ENCODE measurements around the gene NDST1. TPM values are rescaled to one million over a fixed set of nuclear protein-coding genes. Genes with fewer than 3 reads are reported as not detected.

NDST1 gene
- total RNA-seq, 1 donor from 2014 or later: 321 TPM

GRCh38 chr5:150527038-150527437 lies 19.1 kb downstream of the NDST1 start:
- no peak overlapping the region for H3K4me3 ChIP-seq (ENCODE audit: insufficient read depth, low read depth, low read length)
- H4K20me1 ChIP-seq (ENCODE audit: insufficient read depth, low read length): peaks cover 92% of the 10 kb centered on the region
- H3K9me3 ChIP-seq (ENCODE audit: insufficient read depth, low read depth, low read length): no peaks in the 10 kb centered on the region
- Mint-ChIP-seq H3K4me3 (ENCODE audit: unreplicated experiment) (no peak overlapping the region), H3K36me3 (ENCODE audit: low read depth, unreplicated experiment) (peaks cover 10% of the 10 kb centered on the region), H3K4me1 (ENCODE audit: low read depth, unreplicated experiment) (peaks cover 49% of the 10 kb centered on the region), H3K27ac (ENCODE audit: unreplicated experiment) (peak overlapping the region; percentile 8), H3K9me3 (ENCODE audit: unreplicated experiment) (no peaks in the 10 kb centered on the region), H3K27me3 (ENCODE audit: low read depth, unreplicated experiment) (no peaks in the 10 kb centered on the region)
- TF ChIP-seq EZH2 (IDR thresholded peaks at IDR 0.05; ENCODE audit: insufficient read depth, low read length) (no peak), CTCF (IDR thresholded peaks at IDR 0.05; ENCODE audit: insufficient read depth, low read depth, low read length) (no peak)
- peaks cover 25% of the 10 kb centered on the region for H3K4me1 ChIP-seq (ENCODE audit: insufficient read depth, low read length)
- H3K27ac ChIP-seq (ENCODE audit: low read depth, low read length): no peak overlapping the region
- no peak overlapping the region for H2AFZ ChIP-seq (ENCODE audit: low read depth, low read length)
- peaks cover 96% of the 10 kb centered on the region for H3K79me2 ChIP-seq (ENCODE audit: insufficient read depth, low read length)
- H3K36me3 ChIP-seq (ENCODE audit: insufficient read depth, low read length): peaks cover 19% of the 10 kb centered on the region
- no peak overlapping the region for H3K4me2 ChIP-seq (ENCODE audit: low read length)
- no peak for DNase-seq (ENCODE audit: low read depth)
- H3K27me3 ChIP-seq (ENCODE audit: insufficient read depth, low read length): no peaks in the 10 kb centered on the region
- no peak for FAIRE-seq
- H3K9ac ChIP-seq (ENCODE audit: low read length): no peak overlapping the region

- peaks cover 92% of the 10 kb centered on the region for H4K20me1 ChIP-seq (ENCODE audit: insufficient read depth, low read length)
- H3K27me3 ChIP-seq (ENCODE audit: insufficient read depth, low read length): no peaks in the 10 kb centered on the region
Measured at GRCh38 chr5:150527808-150528207, 19.9 kb downstream of the NDST1 start.

More at GRCh38 chr5:150527808-150528207, 19.9 kb downstream of the NDST1 start:
- Histone ChIP-seq H2AFZ (ENCODE audit: low read depth, low read length) (no peak overlapping the region), H3K79me2 (ENCODE audit: insufficient read depth, low read length) (peaks cover 95% of the 10 kb centered on the region), H3K4me1 (ENCODE audit: insufficient read depth, low read length) (peaks cover 18% of the 10 kb centered on the region), H3K4me3 (ENCODE audit: insufficient read depth, low read depth, low read length) (no peak overlapping the region), H3K27ac (ENCODE audit: low read depth, low read length) (no peak overlapping the region), H3K9ac (ENCODE audit: low read length) (no peak overlapping the region), H3K4me2 (ENCODE audit: low read length) (no peak overlapping the region), H3K36me3 (ENCODE audit: insufficient read depth, low read length) (peaks cover 24% of the 10 kb centered on the region), H3K9me3 (ENCODE audit: insufficient read depth, low read depth, low read length) (no peaks in the 10 kb centered on the region)
- Mint-ChIP-seq H3K36me3 (ENCODE audit: low read depth, unreplicated experiment) (peaks cover 11% of the 10 kb centered on the region), H3K4me3 (ENCODE audit: unreplicated experiment) (no peak overlapping the region), H3K4me1 (ENCODE audit: low read depth, unreplicated experiment) (peaks cover 43% of the 10 kb centered on the region), H3K27ac (ENCODE audit: unreplicated experiment) (no peak overlapping the region), H3K27me3 (ENCODE audit: low read depth, unreplicated experiment) (no peaks in the 10 kb centered on the region), H3K9me3 (ENCODE audit: unreplicated experiment) (no peaks in the 10 kb centered on the region)
- no peak for TF ChIP-seq CTCF (IDR thresholded peaks at IDR 0.05; ENCODE audit: insufficient read depth, low read depth, low read length)
- no peak for TF ChIP-seq EZH2 (IDR thresholded peaks at IDR 0.05; ENCODE audit: insufficient read depth, low read length)
- FAIRE-seq: no peak
- DNase-seq (ENCODE audit: low read depth): no peak

All from astrocyte (in vitro differentiated cells and primary cell).